Left ventricle myocardium inferior (tissue), 1 donor: ENCODE results near the gene HAS3. TPM values are rescaled to one million over a fixed set of nuclear protein-coding genes. Genes with fewer than 3 reads are reported as not detected.
"Not testable (repeated sequence)": the region's sequence is repeated elsewhere in the genome, so short reads cannot be mapped to it uniquely, and the experiment has no call there.

Source experiments
- DNase-seq: peaks from one replicate; pipeline ENCODE4 v3.0.0-alpha.2; 2020
- H3K27ac ChIP-seq: fragments of 200-600 bp; replicated peaks from 2 replicates; pipeline ENCODE4 v1.8.0; 2021
- H3K27me3 ChIP-seq: fragments of 200-600 bp; 2 replicates; pipeline ENCODE4 v1.8.0; 2021; ENCODE audit warnings: low read depth
- H3K36me3 ChIP-seq: fragments of 200-600 bp; 2 replicates; pipeline ENCODE4 v1.8.0; 2021
- H3K4me1 ChIP-seq: fragments of 200-600 bp; 2 replicates; pipeline ENCODE4 v1.8.0; 2021
- H3K4me3 ChIP-seq: fragments of 200-600 bp; 2 replicates; pipeline ENCODE4 v1.8.0; 2021; ENCODE audit warnings: mild to moderate bottlenecking, moderate library complexity
- H3K9me3 ChIP-seq: fragments of 200-600 bp; replicated peaks from 2 replicates; pipeline ENCODE4 v1.8.0; 2021
- CTCF ChIP-seq: fragments of 200-600 bp; IDR thresholded peaks from 2 replicates; pipeline ENCODE4 v1.8.0; 2021; ENCODE audit warnings: antibody characterized with exemption, mild to moderate bottlenecking, borderline replicate concordance
- intact Hi-C: fragments of 100-400 bp; cut with micrococcal nuclease; formaldehyde crosslinking; loops from one replicate; pipeline ENCODE4 v1.11.0; 2022
- total RNA-seq: library from RNA; stranded (reverse); fragmentation: NEBNext Ultra II Directional; extraction: Animal tissue kit (Norgen Biotek cat#: 25700); gene quantifications from one replicate; pipeline ENCODE4 v1.2.1, GENCODE V29; 2021
- donor health status: DM: no; HTN: yes; CAD: no; lungs with severe emphysema.

The HAS3 gene
- total RNA-seq, 1 donor from 2014 or later, result 0.27 TPM

GRCh38 chr16:69132424-69133252 lies 27.2 kb downstream of the HAS3 start, which contains the start of the genes CHTF8 and UTP4:
CHTF8 (minus strand) TSS chr16:69132588; CDS start chr16:69121458, 11,130 bp downstream.
UTP4 (plus strand) TSS chr16:69132649; CDS start chr16:69133460, 811 bp downstream.
- TF ChIP-seq CTCF, result no peak
- intact Hi-C loops, result no loop called here
- Histone ChIP-seq H3K4me1 (peaks cover 39% of the 10 kb centered on the region), H3K9me3 (no peaks in the 10 kb centered on the region), H3K27me3 (no peaks in the 10 kb centered on the region), H3K27ac (peak within 1 kb of the TSS; percentile 94), H3K4me3 (peak within 1 kb of the TSS; percentile 79), H3K36me3 (peaks cover 18% of the 10 kb centered on the region)
- peak; percentile 86 for DNase-seq

GRCh38 chr16:69133373-69133954 lies 28.0 kb downstream of the HAS3 start:
- Histone ChIP-seq H3K36me3 (peaks cover 24% of the 10 kb centered on the region), H3K27ac (peak overlapping the region; percentile 94), H3K4me3 (peak overlapping the region; percentile 79), H3K27me3 (no peaks in the 10 kb centered on the region), H3K9me3 (no peaks in the 10 kb centered on the region), H3K4me1 (peaks cover 39% of the 10 kb centered on the region)
- intact Hi-C loops, result no loop called here
- no peak for DNase-seq
- TF ChIP-seq CTCF, result no peak

DNA sequence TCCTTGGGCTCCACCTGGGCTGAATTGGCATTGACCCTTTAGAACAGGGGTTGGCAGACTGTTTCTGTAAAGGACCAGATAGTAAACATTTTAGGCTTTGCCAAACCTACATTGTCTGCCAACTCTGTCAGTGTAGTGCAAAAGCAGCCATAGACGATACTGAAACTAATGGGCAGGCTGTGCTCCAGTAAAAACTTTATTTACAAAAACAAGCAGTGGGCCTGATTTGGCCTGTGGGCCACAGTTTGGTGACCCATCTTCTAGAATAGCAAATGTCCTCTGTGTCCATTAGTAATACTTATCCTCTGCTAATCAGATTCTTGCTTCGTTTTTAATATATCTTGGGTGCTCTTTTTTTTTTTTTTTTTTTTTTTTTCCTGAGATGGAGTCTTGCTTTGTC lies 33.2 kb downstream of the HAS3 start:
- intact Hi-C loops, result no loop called here
- H3K27ac ChIP-seq, result no peak overlapping the region
- H3K27me3 ChIP-seq, result no peaks in the 10 kb centered on the region
- no peak for DNase-seq
- no peaks in the 10 kb centered on the region for H3K9me3 ChIP-seq
- no peak for TF ChIP-seq CTCF
- H3K4me3 ChIP-seq, result no peak overlapping the region
- H3K36me3 ChIP-seq, result peaks cover 70% of the 10 kb centered on the region
- peaks cover 7% of the 10 kb centered on the region for H3K4me1 ChIP-seq

DNA sequence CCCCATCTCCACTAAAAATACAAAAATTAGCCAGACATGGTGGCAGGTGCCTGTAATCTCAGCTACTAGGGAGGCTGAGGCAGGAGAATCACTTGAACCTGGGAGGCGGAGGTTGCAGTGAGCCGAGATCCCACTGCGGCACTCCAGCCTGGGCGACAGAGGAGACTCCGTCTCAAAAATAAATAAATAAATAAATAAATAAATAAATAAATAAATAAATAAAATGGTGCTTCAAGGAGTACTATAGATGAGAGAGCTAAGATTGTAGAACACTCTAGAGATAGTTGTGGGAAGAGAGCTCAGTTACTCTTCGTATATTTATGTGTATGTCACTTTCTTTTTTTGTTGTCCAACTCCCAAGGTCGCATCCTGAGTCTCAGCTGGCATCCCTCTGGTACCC lies 34.0 kb downstream of the HAS3 start:
- H3K4me3 ChIP-seq, intact Hi-C loops, H3K27me3 ChIP-seq, DNase-seq, H3K9me3 ChIP-seq, H3K4me1 ChIP-seq, H3K27ac ChIP-seq: not testable (repeated sequence)
- peaks cover 79% of the 10 kb centered on the region for H3K36me3 ChIP-seq

- Histone ChIP-seq H3K36me3 (peaks cover 94% of the 10 kb centered on the region), H3K9me3 (no peaks in the 10 kb centered on the region), H3K4me3 (no peak overlapping the region), H3K27me3 (no peaks in the 10 kb centered on the region), H3K4me1 (no peaks in the 10 kb centered on the region), H3K27ac (no peak overlapping the region)
- DNase-seq, result no peak
- TF ChIP-seq CTCF, result no peak
- intact Hi-C loops, result no loop called here
These were observed 35.6 kb downstream of the HAS3 start for GRCh38 chr16:69141014-69141413.

DNA sequence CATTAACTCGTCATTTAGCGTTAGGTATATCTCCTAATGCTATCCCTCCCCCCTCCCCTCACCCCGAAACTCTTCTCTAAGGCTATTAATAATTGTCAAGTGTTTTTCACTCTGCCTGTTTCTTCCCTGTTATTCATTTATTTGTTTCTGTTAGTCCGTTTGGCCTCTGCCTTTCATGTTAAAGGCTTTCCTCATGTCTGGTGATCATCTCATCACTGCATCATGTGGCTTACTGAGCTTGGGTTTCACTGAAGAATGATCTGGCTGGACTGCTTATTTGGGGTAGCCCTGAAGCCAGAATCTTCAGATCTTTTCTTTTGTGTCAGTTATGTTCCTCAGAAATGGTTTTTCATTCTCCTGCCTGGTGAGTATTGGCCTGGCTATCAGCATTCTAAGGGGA lies 36.5 kb downstream of the HAS3 start:
- Histone ChIP-seq H3K27ac (no peak overlapping the region), H3K9me3 (no peaks in the 10 kb centered on the region), H3K27me3 (no peaks in the 10 kb centered on the region), H3K4me1 (no peaks in the 10 kb centered on the region), H3K4me3 (no peak overlapping the region), H3K36me3 (peaks cover 98% of the 10 kb centered on the region)
- no peak for TF ChIP-seq CTCF
- intact Hi-C loops, result no loop called here
- DNase-seq, result no peak
